ENCODE data around the gene DNAJB7.
"Not testable (repeated sequence)": the region's sequence is repeated elsewhere in the genome, so short reads cannot be mapped to it uniquely, and the experiment has no call there.

Gene DNAJB7

GRCh38 chr22:40845816-40846215 lies 16.1 kb downstream of the DNAJB7 start:
- DNase-seq: not testable (repeated sequence)

- no peak for DNase-seq
Measured at GRCh38 chr22:40844951-40845350, 17.0 kb downstream of the DNAJB7 start.

- no peak for DNase-seq
Measured at GRCh38 chr22:40838486-40838885, 23.4 kb downstream of the DNAJB7 start.

GRCh38 chr22:40834619-40835018 lies 27.3 kb downstream of the DNAJB7 start:
- DNase-seq: no peak

- DNase-seq: no peak
Measured at GRCh38 chr22:40829131-40829530, 32.8 kb downstream of the DNAJB7 start.

GRCh38 chr22:40826984-40827741 lies 34.8 kb downstream of the DNAJB7 start:
- DNase-seq: no peak

- not testable (repeated sequence) for DNase-seq
Measured at GRCh38 chr22:40826292-40826691, 35.6 kb downstream of the DNAJB7 start.

- DNase-seq: no peak
Measured at GRCh38 chr22:40823426-40823825, 38.5 kb downstream of the DNAJB7 start.

- DNase-seq: no peak
Measured at GRCh38 chr22:40819599-40820140, 42.2 kb downstream of the DNAJB7 start.

- peak; percentile 39 to 92 (median 82) for DNase-seq
Measured at GRCh38 chr22:40818747-40819598, 42.9 kb downstream of the DNAJB7 start, which contains the start of gene SLC25A17. TSS of gene SLC25A17 (minus strand) at chr22:40819346. CDS start at chr22:40819248, 98 bp downstream.

- DNase-seq: no peak
Measured at GRCh38 chr22:40818192-40818746, 43.6 kb downstream of the DNAJB7 start.

GRCh38 chr22:40817737-40818136 lies 44.2 kb downstream of the DNAJB7 start:
- no peak for DNase-seq

GRCh38 chr22:40813912-40814315 lies 48.0 kb downstream of the DNAJB7 start:
- DNase-seq: no peak

Measured in amygdala (tissue), 56 donors.